ENCODE measurements around the gene UROC1.

GRCh38 chr3:126446301-126446700 is 71.3 kb downstream of the UROC1 start:
- TF ChIP-seq SIN3A (IDR thresholded peaks at IDR 0.05; ENCODE audit: borderline replicate concordance, insufficient read depth, low read length), result no peak
- TF ChIP-seq POLR2AphosphoS5 (IDR thresholded peaks at IDR 0.05; ENCODE audit: low read depth, low read length), result no peak
- no peak for TF ChIP-seq TAF1 (IDR thresholded peaks at IDR 0.05; ENCODE audit: borderline replicate concordance, insufficient read depth, low read length)
- no peak for TF ChIP-seq REST (IDR thresholded peaks at IDR 0.05; ENCODE audit: insufficient read depth in 1 of 2, low read depth in 2 of 2, low read length in 2 of 2)
- TF ChIP-seq FOXP2 (optimal IDR thresholded peaks at IDR 0.05; ENCODE audit: borderline replicate concordance, extremely low read depth, extremely low read length, insufficient read depth), result no peak

All from PFSK-1 (cell line).